Measurements from ENCODE around the gene TK1.

GRCh38 chr17:78138204-78139060 lies 48.4 kb downstream of the TK1 start:
- TF ChIP-seq EP300 (IDR thresholded peaks at IDR 0.05; ENCODE audit: borderline replicate concordance) (no peak), TEAD4 (IDR thresholded peaks at IDR 0.05) (no peak), TCF12 (IDR thresholded peaks at IDR 0.05; ENCODE audit: low read depth) (no peak), EGR1 (IDR thresholded peaks at IDR 0.05) (no peak), RAD21 (IDR thresholded peaks at IDR 0.05; ENCODE audit: low read depth) (no peak), CREB1 (IDR thresholded peaks at IDR 0.05; ENCODE audit: low read depth) (no peak)

All from Ishikawa (cell line).